22Rv1 (cell line): ENCODE measurements around the gene NEURL1.

Source experiments
- CTCF ChIP-seq: fragments of 450-650 bp; IDR thresholded peaks from 2 replicates; pipeline ENCODE4 v1.5.1; 2017; ENCODE audit warnings: mild to moderate bottlenecking
- ZFX ChIP-seq: fragments of 450-650 bp; IDR thresholded peaks from 2 replicates; pipeline ENCODE4 v1.6.1; 2017; ENCODE audit warnings: antibody characterized with exemption, borderline replicate concordance

DNA sequence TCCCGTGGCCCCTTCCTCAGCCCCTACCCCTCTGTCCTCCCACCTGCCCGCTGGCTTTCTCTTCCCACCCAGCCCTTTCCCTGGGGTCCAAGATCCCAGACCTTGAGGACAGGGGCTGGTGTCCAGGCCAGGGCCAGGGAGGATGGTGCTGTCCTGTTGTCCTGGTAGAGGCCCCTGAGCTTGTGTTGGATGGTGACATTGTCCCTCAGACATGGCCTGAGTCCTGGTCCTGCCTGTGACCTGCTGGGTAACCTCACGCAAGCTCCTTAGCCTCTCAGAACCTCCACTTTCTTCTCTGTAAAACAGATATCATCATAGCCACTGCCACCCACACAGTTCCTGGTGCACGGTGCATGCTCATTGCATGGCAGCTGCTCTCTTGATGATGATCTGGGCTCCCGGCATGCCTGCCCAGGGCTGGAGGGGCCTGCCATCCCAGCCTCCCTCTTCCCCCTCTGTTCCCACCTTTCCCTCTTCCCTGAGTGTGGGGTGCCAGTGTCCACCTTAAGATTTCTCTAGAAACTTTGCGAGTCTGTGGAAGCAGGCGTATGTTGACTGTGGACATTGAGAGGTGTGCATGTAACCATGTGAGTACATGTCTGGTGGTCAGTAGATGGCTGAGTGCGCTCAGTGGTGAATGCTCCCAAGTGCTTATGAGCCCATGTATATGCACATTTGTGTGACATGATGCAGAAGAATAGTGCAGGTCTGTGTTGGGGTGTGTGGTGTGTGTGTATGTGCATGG is 60.4 kb downstream of the NEURL1 start:
- TF ChIP-seq CTCF (no peak), ZFX (no peak)
